Right ventricle myocardium inferior (tissue), 1 donor: Measurements from ENCODE around the gene CTSK. TPM values are rescaled to one million over a fixed set of nuclear protein-coding genes. Genes with fewer than 3 reads are reported as not detected.
"Not testable (repeated sequence)": the region's sequence is repeated elsewhere in the genome, so short reads cannot be mapped to it uniquely, and the experiment has no call there.

ENCODE experiments used
- ATAC-seq: fragments of 200-7000 bp; cut with Tn5 transposase; one replicate; pipeline ENCODE4 v1.9.1; 2020; ENCODE audit warnings: mild to moderate bottlenecking, moderate library complexity
- DNase-seq: peaks from one replicate; pipeline ENCODE4 v3.0.0; 2021; ENCODE audit errors: missing footprints
- intact Hi-C: fragments of 100-400 bp; cut with DNase I; formaldehyde crosslinking; loops from one replicate; pipeline ENCODE4 v1.11.0; 2022
- total RNA-seq: library from RNA; stranded (reverse); fragmentation: NEBNext Ultra II Directional; extraction: Animal tissue kit (Norgen Biotek cat#: 25700); gene quantifications from one replicate; pipeline ENCODE4 v1.2.1, GENCODE V29; 2021
- donor health status: DM: no; HTN: yes; CAD: no; lungs with severe emphysema.

The CTSK gene
- total RNA-seq, 1 donor from 2014 or later: 6.2 TPM

- ATAC-seq (no peak), DNase-seq (no peak)
- intact Hi-C loops: loop anchor here (10.0 kb wide), 1 partner anchor 245 kb away; no protein-coding TSS in a partner anchor
Observed at GRCh38 chr1:150809651-150810050, 1.6 kb upstream of the CTSK start.

DNA sequence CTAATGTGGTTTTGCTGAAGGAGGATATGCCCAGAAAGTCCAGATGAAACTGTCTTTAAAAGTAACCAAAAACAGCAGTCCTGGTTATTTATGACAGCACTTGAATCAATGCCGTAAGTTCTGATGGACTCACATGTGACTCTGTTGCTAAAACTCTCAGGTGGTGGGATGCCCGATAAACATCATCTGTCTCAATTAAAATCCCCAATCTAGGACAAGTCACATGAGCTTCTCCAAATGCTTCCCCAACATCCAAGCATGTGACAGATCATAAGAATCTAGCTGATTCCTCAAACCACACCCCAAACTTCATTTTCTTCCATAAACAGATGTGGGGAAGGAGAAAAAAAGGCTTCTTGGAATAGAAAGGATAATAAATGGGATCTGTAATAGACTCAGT lies 786 bp upstream of the CTSK start:
- ATAC-seq (no peak), DNase-seq (no peak)
- intact Hi-C loops: no loop called here

GRCh38 chr1:150807249-150808023 lies 624 bp downstream of the CTSK start:
- intact Hi-C loops: no loop called here
- DNase-seq (no peak), ATAC-seq (no peak)

DNA sequence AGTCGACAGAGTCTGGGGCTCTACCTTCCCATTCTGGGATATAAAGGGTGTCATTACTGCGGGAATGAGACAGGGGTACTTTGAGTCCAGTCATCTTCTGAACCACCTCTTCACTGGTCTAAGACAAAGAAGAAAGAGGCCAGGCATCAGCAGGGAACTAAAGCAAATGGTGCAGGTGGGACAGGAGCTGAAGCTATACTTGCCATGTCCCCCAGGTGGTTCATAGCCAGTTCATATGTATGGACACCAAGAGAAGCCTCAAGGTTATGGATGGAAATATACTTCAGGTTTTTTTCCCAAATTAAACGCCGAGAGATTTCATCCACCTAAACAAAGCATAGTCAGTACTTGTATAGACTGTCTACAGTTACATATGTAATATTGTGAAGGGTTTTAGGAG lies 2.2 kb downstream of the CTSK start:
- intact Hi-C loops: no loop called here
- ATAC-seq (no peak), DNase-seq (no peak)

DNA sequence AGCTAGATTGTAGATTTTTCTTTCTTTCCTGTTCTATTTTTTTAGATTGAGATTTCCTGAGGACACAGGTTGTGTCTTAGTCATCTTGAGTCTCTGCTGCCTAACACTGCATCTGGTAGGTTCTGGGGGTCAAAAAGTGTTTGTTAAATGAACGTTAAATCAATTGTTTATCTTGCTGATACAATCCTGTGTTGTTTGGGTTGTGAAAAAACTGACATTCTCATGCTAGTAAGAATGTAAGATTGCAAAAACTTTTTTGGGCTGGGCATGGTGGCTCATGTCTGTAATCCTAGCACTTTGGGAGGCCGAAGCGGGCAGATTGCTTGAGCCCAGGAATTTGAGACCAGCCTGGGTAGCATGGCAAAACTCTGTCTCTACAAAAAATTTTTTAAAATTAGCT lies 3.4 kb downstream of the CTSK start:
- intact Hi-C loops: no loop called here
- no peak for DNase-seq
- no peak for ATAC-seq

DNA sequence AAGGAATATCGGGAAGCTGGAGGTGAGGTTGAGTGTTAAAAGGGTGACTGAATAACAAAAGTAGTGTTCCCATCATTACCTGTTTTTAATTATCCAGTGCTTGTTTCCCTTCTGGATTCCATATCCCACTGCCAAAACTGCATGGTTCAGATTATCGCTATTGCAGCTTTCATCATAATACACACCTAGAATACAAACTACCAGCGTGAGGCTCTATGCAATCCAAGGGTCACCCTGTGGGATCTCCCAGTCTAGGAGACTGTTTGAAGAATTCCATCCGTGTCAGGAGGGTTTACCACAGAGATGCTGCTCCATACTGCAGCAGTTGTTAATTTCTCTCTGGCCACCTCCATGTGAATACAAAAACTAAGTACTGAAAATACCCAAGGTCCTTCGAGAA lies 9.0 kb downstream of the CTSK start:
- intact Hi-C loops: no loop called here
- DNase-seq (no peak), ATAC-seq (no peak)

GRCh38 chr1:150798525-150798924 lies 9.5 kb downstream of the CTSK start:
- intact Hi-C loops: no loop called here

DNA sequence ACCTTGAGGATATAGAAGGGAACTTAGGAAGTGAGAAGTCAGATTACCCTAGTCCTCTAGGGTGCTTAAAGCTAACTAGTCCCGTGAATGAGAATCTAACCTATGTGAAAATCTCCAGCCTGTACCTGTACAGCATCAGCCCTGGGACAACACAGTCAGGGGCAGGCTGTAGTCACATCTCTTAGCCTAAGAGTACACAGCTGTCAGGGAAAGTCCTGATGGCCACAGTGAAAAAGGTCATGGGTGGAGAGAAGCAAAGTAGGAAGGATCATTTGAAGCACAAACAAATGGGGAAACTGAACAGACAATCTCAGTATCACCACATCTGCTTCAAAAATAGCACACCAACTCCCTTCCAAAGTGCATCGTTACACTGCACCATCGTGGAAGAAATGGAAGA lies 11.7 kb downstream of the CTSK start:
- DNase-seq (no peak), ATAC-seq (no peak)
- intact Hi-C loops: no loop called here

More at GRCh38 chr1:150798525-150798924, 9.5 kb downstream of the CTSK start:
- DNase-seq: no peak
- no peak for ATAC-seq

DNA sequence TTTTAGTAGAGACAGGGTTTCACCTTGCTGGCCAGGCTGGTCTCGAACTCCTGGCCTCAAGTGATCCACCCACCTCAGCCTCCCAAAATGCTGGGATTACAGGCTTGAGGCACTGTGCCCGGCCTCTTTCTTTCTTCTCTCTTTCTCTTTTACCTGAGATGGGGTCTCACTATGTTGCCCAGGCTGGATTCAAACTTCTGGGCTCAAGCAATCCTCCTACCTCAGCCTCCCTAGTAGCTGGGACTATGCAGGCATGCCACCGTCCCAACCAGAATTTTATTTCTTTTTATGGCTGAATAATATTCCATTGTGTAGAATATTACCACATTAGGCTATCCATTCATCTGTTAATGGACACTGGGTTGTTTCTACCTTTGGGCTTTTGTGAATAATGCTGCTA lies 14.3 kb downstream of the CTSK start:
- DNase-seq, intact Hi-C loops, ATAC-seq: not testable (repeated sequence)

DNA sequence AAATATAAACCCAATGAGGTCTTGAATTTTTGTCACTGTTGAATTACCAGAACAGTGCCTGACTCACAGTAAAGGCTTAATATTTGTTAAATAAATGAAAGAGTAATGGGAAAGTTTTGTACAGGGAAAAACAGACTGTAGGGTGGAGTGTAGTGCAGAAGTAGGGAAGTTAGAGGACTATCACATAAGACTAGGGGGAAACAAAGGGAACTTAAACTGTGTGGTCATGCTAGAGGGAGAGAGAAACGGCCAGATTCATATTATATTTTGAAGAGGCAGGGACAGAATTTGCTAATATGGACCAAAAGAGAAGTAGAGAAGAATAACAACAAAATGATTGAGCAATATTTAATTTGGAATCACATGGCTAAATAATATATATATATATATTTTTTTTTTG lies 14.8 kb downstream of the CTSK start:
- ATAC-seq (no peak), DNase-seq (no peak)
- intact Hi-C loops: no loop called here

DNA sequence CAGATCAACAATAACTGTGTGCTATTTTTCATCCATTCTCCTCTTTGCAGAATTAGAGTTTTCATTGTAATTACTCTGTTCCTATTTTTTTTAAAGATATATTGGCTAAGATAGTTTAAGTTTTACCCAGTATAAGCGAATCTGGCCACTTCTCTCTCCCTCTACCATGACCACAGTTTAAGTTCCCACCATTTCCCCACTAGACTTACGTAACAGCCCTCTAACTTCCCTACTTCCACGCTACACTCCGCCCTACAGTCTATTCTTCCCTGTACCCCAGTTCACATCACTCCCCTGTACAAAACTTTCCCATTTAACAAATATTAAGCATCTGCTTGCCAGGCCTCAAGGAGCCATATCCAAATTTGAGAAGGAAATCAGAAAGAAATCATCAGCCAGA lies 16.5 kb downstream of the CTSK start:
- DNase-seq (no peak), ATAC-seq (peak; percentile 52)
- intact Hi-C loops: no loop called here

DNA sequence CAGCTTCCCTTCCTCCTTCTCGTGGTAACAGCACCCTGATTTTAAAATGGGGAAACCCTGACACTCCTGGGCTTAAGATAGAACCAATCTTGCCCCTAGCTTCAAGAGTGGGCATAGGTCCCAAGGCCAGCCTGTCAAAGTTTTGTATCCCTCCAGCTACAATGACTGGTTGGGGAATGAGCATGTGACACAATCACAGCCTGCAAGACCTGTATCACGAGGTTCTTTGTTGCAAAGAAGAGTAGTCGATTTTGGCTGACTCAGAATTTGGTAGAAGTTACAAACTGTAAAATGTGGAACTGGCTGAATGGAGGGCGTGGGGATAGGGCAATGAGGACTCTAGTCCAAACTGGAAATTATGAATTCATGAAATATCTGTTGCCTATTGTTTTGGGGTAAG lies 18.7 kb downstream of the CTSK start:
- DNase-seq (no peak), ATAC-seq (no peak)
- intact Hi-C loops: no loop called here

DNA sequence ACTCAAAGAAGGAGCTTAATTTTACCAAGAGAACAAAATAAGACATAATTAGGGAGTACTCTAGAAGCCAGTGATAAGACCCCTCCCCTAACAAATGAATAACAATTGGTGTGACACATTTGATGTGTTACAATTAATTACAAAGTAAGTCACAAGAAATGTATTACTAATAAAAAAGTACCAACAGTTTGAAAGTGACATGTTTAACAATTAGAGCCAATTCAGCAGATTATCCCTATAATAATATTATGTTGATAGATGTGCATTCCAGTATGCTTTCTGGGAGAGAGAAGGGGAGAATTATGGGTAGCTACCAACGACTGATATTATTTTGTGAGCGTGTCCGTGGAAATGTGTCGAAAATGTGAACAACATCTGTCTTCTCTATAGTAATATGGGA lies 19.1 kb downstream of the CTSK start:
- ATAC-seq: no peak
- no peak for DNase-seq
- intact Hi-C loops: no loop called here

DNA sequence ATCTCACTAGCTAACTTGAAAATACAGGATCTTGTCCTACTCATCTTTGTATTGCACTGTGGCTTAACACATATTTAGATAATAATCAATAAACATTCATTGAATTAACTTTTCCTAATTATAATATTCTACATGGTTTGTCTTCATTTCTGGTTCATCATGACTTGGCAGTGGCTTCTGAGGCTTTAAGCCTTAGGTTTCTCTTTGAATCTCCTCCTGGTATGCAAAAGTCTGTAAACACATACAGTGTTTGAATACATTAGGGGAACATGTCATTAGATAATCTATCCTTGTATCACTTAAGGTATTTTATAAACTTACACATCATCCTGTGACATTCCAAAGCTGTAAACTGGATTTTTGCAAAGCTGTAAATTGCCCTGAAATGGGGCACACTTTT lies 20.6 kb downstream of the CTSK start:
- DNase-seq (no peak), ATAC-seq (no peak)
- intact Hi-C loops: no loop called here

GRCh38 chr1:150780510-150780909 lies 27.6 kb downstream of the CTSK start:
- intact Hi-C loops: no loop called here
- ATAC-seq (no peak), DNase-seq (no peak)

GRCh38 chr1:150778409-150778808 lies 29.7 kb downstream of the CTSK start:
- intact Hi-C loops: no loop called here
- DNase-seq (no peak), ATAC-seq (no peak)

DNA sequence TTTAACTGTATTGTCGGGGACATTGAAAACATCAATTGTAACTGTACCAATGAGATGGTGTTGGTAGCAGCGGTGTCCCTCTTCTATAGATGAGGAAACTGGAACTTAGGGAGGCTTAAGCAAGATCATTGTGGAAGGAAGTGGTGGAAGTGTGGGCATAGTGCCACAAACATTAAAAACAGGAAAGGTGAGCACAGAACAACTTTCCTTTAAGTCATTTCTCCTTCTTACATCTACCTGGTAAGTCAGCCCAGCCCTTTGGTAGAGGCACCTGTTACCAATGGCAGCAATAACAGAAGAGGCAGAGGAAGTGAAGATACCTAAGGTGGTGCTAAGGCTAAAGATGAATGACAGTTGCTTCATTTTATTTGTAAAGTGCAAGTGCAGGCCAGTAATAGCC lies 30.5 kb downstream of the CTSK start:
- ATAC-seq: no peak
- no peak for DNase-seq
- intact Hi-C loops: no loop called here

DNA sequence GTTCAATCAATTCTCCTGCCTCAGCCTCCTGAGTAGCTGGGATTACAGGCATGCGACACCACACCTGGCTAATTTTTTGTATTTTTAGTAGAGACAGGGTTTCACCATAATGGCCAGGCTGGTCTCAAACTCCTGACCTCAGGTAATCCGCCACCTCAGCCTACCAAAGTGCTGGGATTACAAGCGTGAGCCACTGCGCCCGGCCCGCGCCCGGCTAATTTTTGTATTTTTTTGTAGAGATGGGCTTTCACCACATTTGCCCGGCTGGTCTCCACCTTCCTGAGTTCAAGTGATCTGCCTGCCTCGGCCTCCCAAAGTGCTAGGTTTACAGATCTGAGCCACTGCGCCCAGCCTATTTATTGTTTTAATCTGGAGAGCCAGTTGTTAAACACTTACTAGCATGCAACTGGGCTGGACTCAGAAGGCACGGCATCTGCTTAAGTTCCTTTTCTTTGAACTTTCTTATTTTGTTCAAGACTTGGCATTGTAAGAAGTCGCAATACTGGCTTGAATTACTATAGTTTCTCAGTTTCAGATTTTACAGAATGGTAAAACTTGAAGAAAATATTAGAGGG lies 32.0 kb downstream of the CTSK start:
- intact Hi-C loops, DNase-seq, ATAC-seq: not testable (repeated sequence)

DNA sequence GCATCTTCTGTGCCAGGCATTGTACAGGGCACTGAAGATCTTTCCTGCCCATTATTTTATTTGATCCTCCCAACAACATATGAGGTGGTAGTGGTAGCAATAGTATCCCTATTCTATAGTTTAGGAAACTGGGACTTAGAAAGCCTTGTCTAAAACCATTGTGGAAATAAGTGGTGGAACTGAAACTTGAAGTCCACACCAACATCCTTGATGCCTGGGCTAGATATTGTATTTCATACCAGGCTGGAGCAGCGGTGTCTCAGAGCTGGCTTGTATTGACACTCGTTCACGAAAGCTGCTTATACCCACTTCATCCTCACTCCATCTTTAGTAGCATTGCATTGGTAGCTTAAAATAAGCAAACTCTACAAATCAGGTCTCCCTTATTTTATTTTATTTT lies 32.8 kb downstream of the CTSK start:
- DNase-seq (no peak), ATAC-seq (no peak)
- intact Hi-C loops: no loop called here

GRCh38 chr1:150772326-150772725 lies 35.7 kb downstream of the CTSK start:
- DNase-seq (no peak), ATAC-seq (no peak)
- intact Hi-C loops: no loop called here

- ATAC-seq, DNase-seq, intact Hi-C loops: not testable (repeated sequence)
Observed at GRCh38 chr1:150767704-150768103, 40.4 kb downstream of the CTSK start.
